Neural progenitor cell (in vitro differentiated cells): Measurements from ENCODE around the gene R3HDM2. TPM values are rescaled to one million over a fixed set of nuclear protein-coding genes. Genes with fewer than 3 reads are reported as not detected.

Experiments used
- DNase-seq: peaks from one replicate; pipeline ENCODE4 v3.0.0-alpha.2; 2016; ENCODE audit warnings: low spot score
- H2AFZ ChIP-seq: fragments of 200-600 bp; sonication (generic); replicated peaks from 2 replicates; pipeline ENCODE4 v1.6.1; 2016; ENCODE audit warnings: antibody characterized with exemption
- H3F3A ChIP-seq: fragments of 200-600 bp; sonication (generic); 2 replicates; pipeline ENCODE4 v1.6.1; 2016; ENCODE audit warnings: antibody characterized with exemption, low read depth
- H3K27ac ChIP-seq: fragments of 200-600 bp; sonication (generic); 2 replicates; pipeline ENCODE4 v1.5.1; 2016; ENCODE audit warnings: mild to moderate bottlenecking
- H3K27me3 ChIP-seq: fragments of 200-600 bp; sonication (generic); 2 replicates; pipeline ENCODE4 v1.6.1; 2016; ENCODE audit warnings: mild to moderate bottlenecking, moderate library complexity
- H3K36me3 ChIP-seq: fragments of 200-600 bp; sonication (generic); 2 replicates; pipeline ENCODE4 v1.5.1; 2016
- H3K4me1 ChIP-seq: fragments of 200-600 bp; sonication (generic); 2 replicates; pipeline ENCODE4 v1.6.1; 2016; ENCODE audit warnings: mixed run types
- H3K4me2 ChIP-seq: fragments of 200-600 bp; sonication (generic); 2 replicates; pipeline ENCODE4 v1.6.1; 2016
- H3K4me3 ChIP-seq: fragments of 200-600 bp; sonication (generic); 2 replicates; pipeline ENCODE4 v1.5.1; 2016
- H3K79me2 ChIP-seq: fragments of 200-600 bp; sonication (generic); 2 replicates; pipeline ENCODE4 v1.6.1; 2016; ENCODE audit warnings: low read depth
- H3K9ac ChIP-seq: fragments of 200-600 bp; sonication (generic); 2 replicates; pipeline ENCODE4 v1.6.1; 2016
- H3K9me3 ChIP-seq: fragments of 200-600 bp; sonication (generic); 2 replicates; pipeline ENCODE4 v1.5.1; 2016; ENCODE audit warnings: low read depth
- H4K20me1 ChIP-seq: fragments of 200-600 bp; sonication (generic); 2 replicates; pipeline ENCODE4 v1.6.1; 2016; ENCODE audit warnings: low read depth
- H3K27ac Mint-ChIP-seq: 3 replicates; pipeline ENCODE4 v1.8.0; 2021; ENCODE audit warnings: mixed read lengths
- H3K27me3 Mint-ChIP-seq: 2 replicates; pipeline ENCODE4 v1.8.0; 2022; ENCODE audit warnings: low read depth, mild to moderate bottlenecking, inconsistent platforms, moderate library complexity, mixed read lengths; ENCODE audit not compliant: insufficient read depth
- H3K36me3 Mint-ChIP-seq: 3 replicates; pipeline ENCODE4 v1.8.0; 2021; ENCODE audit warnings: mixed read lengths
- H3K4me1 Mint-ChIP-seq: 3 replicates; pipeline ENCODE4 v1.8.0; 2021; ENCODE audit warnings: mixed read lengths
- H3K4me3 Mint-ChIP-seq: 3 replicates; pipeline ENCODE4 v1.8.0; 2021; ENCODE audit warnings: mild to moderate bottlenecking, moderate library complexity, mixed read lengths
- H3K9me3 Mint-ChIP-seq: 3 replicates; pipeline ENCODE4 v1.8.0; 2020; ENCODE audit warnings: mixed read lengths
- CTCF ChIP-seq: fragments of 200-600 bp; sonication (generic); IDR thresholded peaks from 2 replicates; pipeline ENCODE4 v1.5.1; 2017; ENCODE audit warnings: antibody characterized with exemption, mild to moderate bottlenecking
- EZH2 ChIP-seq: fragments of 200-600 bp; sonication (generic); IDR thresholded peaks from 2 replicates; pipeline ENCODE4 v1.6.1; 2017; ENCODE audit warnings: antibody characterized with exemption, mild to moderate bottlenecking, moderate library complexity
- EZH2phosphoT487 ChIP-seq: fragments of 200-600 bp; sonication (generic); IDR thresholded peaks from 2 replicates; pipeline ENCODE4 v1.6.1; 2017; ENCODE audit warnings: antibody characterized with exemption
- total RNA-seq: library from RNA; depleted of rRNA; stranded (reverse); fragments of >200 nt; gene quantifications from 2 replicates; pipeline ENCODE4 v1.2.3, GENCODE V29; 2015; ENCODE audit warnings: low replicate concordance

Gene R3HDM2
- total RNA-seq, 1 donor from 2014 or later: 40.0 TPM

GRCh38 chr12:57420482-57420881, 10.4 kb downstream of the R3HDM2 start:
- peaks cover 2% of the 10 kb centered on the region for H3K4me1 Mint-ChIP-seq
- peaks cover 22% of the 10 kb centered on the region for H4K20me1 ChIP-seq
- no peak overlapping the region for H3K27ac ChIP-seq
- H3F3A ChIP-seq: no peaks in the 10 kb centered on the region
- no peak overlapping the region for H3K4me3 Mint-ChIP-seq
- H3K9me3 ChIP-seq: no peaks in the 10 kb centered on the region
- no peaks in the 10 kb centered on the region for H3K9me3 Mint-ChIP-seq
- H3K4me1 ChIP-seq: no peaks in the 10 kb centered on the region
- H3K27me3 Mint-ChIP-seq: no peaks in the 10 kb centered on the region
- no peak overlapping the region for H2AFZ ChIP-seq
- H3K36me3 Mint-ChIP-seq: peaks cover 24% of the 10 kb centered on the region
- H3K36me3 ChIP-seq: no peaks in the 10 kb centered on the region
- no peak overlapping the region for H3K4me3 ChIP-seq
- no peaks in the 10 kb centered on the region for H3K27me3 ChIP-seq
- DNase-seq: no peak
- TF ChIP-seq CTCF (no peak), EZH2 (no peak), EZH2phosphoT487 (no peak)
- no peak overlapping the region for H3K9ac ChIP-seq
- peaks cover 76% of the 10 kb centered on the region for H3K79me2 ChIP-seq
- no peak overlapping the region for H3K4me2 ChIP-seq
- H3K27ac Mint-ChIP-seq: no peak overlapping the region

- no peaks in the 10 kb centered on the region for H3K27me3 Mint-ChIP-seq
- Histone ChIP-seq H3F3A (no peaks in the 10 kb centered on the region), H3K9ac (no peak overlapping the region), H3K27me3 (no peaks in the 10 kb centered on the region), H3K4me1 (peaks cover 7% of the 10 kb centered on the region), H3K79me2 (peaks cover 78% of the 10 kb centered on the region), H2AFZ (no peak overlapping the region), H3K9me3 (no peaks in the 10 kb centered on the region), H3K4me3 (no peak overlapping the region), H4K20me1 (peaks cover 32% of the 10 kb centered on the region), H3K27ac (no peak overlapping the region), H3K4me2 (no peak overlapping the region), H3K36me3 (no peaks in the 10 kb centered on the region)
- no peaks in the 10 kb centered on the region for H3K9me3 Mint-ChIP-seq
- no peak overlapping the region for H3K4me3 Mint-ChIP-seq
- peaks cover 22% of the 10 kb centered on the region for H3K36me3 Mint-ChIP-seq
- H3K27ac Mint-ChIP-seq: no peak overlapping the region
- TF ChIP-seq CTCF (no peak), EZH2phosphoT487 (no peak), EZH2 (no peak)
- no peak for DNase-seq
- peaks cover 8% of the 10 kb centered on the region for H3K4me1 Mint-ChIP-seq
Measured at GRCh38 chr12:57419495-57419894, 11.3 kb downstream of the R3HDM2 start.

- H3K27me3 Mint-ChIP-seq: peaks cover 4% of the 10 kb centered on the region
- Histone ChIP-seq H3K4me2 (no peak overlapping the region), H2AFZ (no peak overlapping the region), H3K9me3 (no peaks in the 10 kb centered on the region), H3K4me3 (no peak overlapping the region), H4K20me1 (peaks cover 37% of the 10 kb centered on the region), H3K27me3 (no peaks in the 10 kb centered on the region), H3K4me1 (peaks cover 7% of the 10 kb centered on the region), H3K36me3 (no peaks in the 10 kb centered on the region), H3K27ac (no peak overlapping the region), H3F3A (no peaks in the 10 kb centered on the region), H3K9ac (no peak overlapping the region), H3K79me2 (peaks cover 74% of the 10 kb centered on the region)
- no peaks in the 10 kb centered on the region for H3K9me3 Mint-ChIP-seq
- no peak for DNase-seq
- H3K4me3 Mint-ChIP-seq: no peak overlapping the region
- H3K36me3 Mint-ChIP-seq: peaks cover 20% of the 10 kb centered on the region
- H3K27ac Mint-ChIP-seq: no peak overlapping the region
- peaks cover 8% of the 10 kb centered on the region for H3K4me1 Mint-ChIP-seq
- TF ChIP-seq EZH2phosphoT487 (no peak), EZH2 (no peak), CTCF (no peak)
Measured at GRCh38 chr12:57418255-57418654, 12.6 kb downstream of the R3HDM2 start.
